ENCODE results near the gene MAML2.
"Not testable (repeated sequence)": the region's sequence is repeated elsewhere in the genome, so short reads cannot be mapped to it uniquely, and the experiment has no call there.

MAML2 gene

DNA sequence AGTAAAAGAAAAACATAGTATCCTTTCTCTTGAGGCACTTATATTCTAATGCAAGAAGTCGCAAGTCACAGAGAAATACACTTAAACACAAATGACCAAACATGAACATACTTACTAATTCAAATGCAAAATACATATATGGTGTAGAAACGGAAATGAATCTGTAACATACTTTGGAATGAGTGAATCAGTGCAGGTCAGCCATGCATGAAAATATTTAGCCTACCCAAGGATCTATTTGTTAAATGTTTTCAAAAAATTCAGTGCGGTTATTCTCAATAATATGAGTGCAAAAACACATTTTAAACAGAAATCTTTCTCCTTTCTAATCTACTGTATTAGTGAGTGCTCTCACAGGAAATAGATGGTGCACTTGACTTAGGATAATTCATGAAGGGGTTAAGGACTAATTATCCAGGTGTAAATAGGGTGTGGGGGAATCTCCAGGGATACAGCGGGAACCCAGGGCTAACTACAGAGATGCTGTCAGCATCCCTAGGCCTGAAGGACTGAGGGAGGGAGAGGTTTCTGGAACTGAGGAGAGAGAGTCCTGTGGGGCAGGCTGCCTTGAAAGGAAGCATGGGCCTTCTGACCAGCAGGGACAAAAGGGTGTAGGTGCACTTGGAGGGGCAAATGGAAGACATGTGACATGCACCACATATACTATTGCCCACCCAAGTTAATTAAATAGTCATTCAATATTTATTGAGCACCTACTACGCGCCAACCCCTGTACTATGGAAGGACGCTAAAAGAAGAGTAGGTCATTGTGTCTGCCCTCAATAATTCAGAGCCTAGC is 139.2 kb downstream of the MAML2 start:
- no peak for DNase-seq

DNA sequence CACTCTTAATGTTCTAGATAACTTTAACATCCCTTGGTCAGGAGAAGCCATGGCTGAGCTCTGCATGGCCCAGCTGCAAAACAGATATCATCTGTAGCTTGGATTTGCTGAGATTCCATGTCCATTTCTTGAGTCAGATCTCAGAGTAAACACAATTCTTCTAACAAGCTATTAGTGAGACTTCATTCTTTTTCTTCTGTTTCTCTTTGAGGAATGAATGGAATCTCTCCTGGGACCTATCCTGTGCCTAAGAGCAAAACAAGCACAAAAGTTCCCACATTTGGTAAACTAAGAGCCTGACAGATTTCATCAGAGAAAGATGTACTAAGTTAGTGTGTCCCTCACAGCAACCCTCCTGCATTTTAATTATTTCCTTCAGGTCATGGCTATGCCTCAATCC is 142.8 kb downstream of the MAML2 start:
- DNase-seq, result no peak

DNA sequence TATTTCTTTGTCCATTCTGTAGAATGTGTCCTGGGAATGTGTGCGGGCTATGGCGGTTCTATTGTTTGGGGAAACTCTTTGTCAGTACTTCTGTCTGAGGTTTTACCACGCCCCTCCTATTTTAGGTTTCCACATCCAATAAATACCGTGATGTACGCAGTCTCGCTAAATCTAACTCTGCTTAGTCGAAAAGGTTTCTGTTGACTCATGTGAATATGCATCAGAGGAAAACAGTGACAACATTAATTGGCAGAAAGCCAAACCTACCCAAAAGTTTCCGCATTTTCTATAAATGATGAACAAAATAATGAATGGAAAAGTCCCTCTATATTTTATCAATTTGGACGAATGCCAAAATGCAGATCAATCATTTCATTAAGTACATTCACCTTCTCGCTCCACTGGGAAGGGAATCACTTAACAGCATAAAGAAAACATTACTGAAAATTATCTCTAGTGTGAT is 143.4 kb downstream of the MAML2 start:
- DNase-seq, result peak; percentile 30

DNA sequence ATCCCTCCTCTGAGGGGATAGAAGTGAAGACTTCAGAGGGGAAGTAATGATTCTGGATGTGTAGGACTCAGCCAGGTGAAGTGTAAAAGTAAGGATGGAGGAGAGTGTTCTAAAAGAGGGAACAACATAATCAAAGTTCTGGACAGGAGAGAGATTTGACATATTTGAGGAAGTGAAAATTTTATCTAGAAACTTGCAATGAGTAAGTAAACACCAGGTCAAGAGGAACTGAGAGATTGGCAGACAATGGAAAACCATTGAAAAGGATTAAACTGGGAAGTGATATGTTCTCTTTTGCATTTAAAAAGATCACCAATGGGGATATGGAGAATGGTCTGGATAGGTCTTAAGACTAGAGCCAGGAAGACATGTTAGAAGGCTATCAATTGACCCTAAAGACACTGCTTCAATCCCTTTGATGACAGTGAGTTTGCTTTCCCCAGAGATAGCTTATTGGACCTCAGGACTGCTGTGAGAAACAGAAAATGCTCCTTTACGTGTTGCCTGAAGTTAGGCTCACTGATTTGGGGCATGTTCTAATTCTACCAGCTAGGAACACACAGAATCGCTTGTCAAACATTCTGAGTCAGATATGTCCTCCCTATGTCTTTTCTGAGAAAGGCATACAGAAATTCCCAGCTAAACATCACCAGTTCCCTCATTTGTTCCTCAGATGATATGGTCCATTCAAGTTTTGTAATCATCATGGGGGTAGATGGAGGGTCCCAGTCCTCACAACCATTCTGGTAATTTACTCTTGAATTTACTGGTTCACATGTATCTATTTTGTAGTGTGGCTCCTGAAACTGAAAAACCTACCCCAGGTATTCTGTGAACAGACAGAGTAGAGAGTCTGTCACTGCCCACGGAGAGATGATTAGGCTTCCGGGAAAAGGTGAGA is 144.9 kb downstream of the MAML2 start:
- DNase-seq, result no peak

DNA sequence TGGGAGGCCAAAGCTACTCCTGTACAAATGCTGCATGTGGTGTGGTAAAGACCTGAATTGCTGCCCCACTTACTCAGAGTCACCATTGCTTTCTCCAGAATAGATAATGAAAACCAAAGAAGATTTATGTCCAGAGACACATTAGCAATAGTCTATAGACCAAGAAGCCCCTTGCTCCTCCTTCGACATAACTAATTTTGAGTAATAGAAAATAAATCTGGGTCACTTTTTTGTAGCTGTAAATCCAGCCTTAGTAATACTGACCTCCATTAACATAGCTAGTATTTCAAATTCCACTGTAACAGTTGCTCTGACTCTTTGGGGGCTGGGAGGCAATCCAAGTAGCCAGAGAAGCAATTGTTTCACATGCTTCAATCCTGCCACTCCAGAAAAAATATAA is 145.9 kb downstream of the MAML2 start:
- DNase-seq, result no peak

DNA sequence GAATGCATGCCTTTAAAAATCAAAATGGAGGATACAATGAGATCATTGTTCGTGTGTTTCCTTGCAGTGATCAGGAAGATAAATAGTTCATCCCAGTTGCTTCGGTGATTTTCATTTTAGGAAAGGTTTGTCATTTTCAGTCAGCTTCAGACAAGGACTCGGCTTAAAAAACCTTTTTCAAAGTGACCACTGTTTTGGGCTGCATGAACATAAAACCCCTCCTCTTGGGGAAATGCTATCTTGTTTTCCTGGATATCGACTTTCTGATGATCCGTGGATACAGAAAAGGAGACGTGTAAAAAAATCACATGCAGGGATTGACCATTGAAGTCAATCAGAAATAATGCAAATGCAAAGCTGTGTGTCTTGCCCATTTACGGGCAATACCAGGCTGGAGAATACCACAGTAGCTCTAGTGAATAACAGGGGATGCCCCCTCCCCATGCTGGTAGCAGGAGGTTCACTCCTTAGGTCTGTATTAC is 146.8 kb downstream of the MAML2 start:
- DNase-seq, result no peak

DNA sequence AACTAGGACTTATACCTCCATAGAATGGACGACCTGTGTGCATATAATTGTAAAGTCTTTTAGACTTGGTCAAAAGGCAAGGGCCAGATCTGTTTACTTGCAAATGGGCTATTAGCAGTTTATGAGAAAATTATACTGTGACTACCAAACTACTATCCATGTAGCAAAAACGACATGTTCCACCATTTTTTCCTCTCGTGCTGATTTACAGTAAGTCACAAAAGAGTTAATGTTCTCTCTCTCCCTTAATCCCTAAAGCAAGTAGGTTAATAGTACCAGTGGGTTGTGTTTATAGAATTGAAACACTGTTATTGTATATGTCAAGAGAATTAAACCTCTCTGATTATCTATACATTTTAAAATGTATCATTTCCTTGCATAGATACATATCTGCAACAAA is 147.3 kb downstream of the MAML2 start:
- DNase-seq, result no peak

DNA sequence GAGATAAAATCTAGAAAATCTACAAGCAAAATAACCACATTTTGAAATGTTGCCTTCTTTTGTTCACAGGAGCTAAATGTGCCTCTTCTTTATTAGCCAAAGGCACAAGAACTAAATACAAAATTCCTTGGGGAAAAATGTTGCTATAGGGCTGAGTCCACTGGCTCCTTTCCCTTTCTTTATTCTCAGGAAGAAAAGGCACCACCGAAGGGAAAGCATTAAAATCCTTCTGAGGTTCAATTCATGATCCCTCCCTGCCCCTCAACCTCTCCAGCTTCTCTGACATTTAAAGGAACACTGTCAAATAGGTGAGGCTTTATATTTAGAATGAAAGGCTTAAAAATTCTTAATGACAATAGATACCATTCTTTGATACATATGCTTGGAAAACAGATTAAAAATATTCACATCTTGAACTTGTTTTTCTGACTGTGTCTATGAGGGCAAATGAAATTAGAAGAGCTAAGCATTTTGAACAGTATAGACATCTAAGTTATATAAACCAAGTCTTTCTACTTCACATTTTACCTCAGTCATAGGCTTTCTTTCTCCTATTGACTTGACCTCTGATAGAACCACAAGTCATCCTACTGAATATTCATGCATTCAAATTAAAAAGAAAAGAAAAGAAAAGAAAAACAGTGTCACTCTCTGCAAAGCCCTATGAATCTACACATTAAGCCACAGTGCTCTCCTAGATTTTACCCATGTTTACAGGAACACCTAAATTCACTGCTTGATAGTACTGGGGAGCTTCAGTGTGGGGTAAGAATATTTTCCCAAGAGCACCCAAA is 148.2 kb downstream of the MAML2 start:
- no peak for DNase-seq

DNA sequence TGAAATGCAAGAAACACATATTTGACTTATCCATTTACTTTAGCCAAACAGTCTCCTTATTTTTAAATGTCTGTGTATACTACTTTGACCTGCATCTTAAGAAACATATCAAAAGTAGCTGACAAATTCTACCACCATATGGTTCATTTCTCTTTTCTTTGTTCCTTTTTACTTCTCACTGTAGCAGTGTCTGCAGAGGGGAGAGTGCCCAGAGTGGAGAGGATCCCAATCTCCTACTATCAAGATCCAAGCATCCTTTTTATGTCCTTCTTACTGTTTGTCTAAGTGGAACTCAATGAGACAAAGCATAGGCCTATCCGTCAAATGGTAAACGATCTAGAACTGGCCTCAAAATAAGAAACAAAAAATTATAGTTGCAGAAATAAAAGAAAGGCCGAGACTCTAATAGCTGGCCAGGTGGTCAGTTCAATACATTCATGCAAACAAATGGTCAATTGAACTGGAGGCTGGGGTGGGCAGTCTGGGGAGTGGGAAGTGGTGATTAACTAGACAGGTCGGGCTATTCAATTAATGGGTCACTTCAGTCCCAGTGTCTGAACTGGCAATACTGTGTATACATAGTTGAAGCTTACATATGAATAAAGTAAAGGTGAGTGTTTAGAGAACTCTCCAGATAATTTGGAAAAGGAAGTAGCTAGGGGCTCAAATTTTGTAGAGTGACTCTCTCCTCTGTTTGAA is 149.1 kb downstream of the MAML2 start:
- no peak for DNase-seq

DNA sequence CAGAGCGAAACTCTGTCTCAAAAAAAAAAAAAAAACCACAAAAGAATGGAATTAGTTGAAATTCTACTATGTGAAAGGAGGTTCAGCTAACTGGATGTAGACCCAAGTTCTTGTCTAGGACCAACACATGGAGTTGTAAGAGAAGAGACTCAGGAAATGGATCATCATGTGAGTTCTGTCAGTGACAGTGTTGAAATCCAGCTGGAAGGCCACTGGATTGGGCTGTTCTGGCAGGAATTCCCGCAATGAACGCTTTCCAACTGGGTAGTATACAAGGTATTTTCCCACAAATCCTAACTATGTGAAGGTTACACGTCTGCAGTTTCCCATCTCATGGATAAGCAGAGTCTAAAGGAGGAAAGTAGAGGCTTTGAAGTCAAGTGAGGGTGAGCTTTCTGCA is 151.2 kb downstream of the MAML2 start:
- DNase-seq, result no peak

DNA sequence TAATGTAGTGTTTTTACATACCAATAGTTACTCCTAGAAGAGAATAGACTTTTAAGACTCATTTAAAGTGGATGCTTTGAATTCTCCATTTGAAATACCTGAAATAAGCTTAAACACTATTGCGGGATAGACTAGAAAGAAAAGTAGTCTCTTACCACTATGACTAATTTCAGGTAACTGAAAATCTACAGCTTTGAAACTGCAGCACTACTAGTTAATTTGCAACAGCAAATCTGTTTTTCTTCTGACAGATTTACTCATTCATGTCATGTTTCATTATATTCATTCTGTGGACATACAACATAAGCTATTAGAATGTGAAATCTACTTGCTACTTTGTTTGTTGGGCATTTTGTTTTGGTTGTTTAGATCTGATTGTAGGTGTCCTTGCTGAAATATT is 153.6 kb downstream of the MAML2 start:
- no peak for DNase-seq

DNA sequence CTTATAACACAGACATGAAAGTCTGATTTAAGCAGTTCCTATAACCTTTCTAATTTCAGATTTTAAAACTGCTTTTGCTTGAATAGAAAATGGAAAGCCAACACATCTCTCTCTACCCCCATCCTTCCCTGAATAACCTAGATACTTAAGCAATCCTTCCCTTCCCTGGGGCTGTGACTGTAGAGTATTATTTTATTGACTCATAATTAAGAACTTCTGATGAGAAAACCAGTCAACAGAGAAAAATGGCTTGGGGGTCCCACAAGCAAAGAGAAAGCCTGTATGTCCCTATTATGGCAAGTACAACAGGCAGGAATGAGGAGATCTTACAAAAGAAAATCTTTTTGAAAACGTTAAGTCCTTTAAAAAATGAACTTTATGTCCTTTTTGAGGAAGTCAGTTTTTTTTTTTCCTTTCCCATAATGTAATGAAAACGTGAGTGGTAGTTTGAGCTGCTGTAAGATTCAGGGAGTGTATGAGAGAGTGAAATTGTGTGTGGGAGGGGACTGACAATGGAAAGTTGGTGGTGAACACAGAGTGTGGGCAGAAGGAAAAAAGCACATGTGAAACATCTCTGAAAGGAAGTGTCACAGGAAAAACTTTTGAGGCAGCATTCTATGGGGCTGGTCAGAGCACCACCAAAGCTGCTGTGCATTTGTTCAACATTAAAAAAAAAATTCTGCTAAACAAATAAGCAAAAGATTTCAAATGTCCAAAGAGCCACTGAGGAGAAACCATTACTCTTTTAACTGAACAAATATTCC is 154.6 kb downstream of the MAML2 start:
- DNase-seq, result peak; percentile 30

DNA sequence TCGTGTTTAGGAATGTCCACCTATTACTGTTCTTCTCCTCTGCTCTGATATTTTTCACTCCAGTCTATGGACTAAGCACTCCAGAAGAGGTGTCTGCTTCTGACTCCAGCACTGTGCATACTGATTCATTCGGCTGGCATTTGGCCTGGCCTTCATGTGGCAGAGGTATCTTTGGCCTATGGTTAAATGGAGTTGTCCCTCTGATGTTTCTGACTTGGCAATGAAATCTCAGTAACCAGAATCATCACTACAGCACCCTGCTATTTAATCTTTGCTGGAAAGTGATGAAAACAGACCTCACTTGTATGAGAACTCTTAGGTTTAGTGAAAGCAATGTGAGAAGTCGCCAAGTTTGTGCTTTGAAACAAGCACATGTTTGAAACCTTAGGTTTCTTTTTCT is 155.2 kb downstream of the MAML2 start:
- DNase-seq, result no peak

DNA sequence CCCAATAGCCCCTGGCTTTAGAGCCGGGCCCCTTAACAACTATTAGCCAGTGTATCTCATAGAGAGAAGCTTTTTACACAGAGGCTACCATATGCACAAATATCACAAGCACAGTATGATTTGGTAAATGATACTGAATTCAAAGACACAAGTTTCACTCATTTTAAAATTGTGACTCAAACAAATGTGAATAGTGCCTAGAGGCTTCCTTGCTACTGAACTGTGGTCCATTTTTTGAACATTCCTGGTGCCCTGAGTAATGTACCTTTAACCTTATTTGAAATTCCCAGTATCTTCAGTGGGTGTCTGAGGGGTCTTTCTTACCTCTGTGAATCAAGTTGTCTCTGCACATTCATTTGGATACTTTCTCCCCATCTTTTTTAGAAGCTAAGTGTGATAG is 156.2 kb downstream of the MAML2 start:
- no peak for DNase-seq

DNA sequence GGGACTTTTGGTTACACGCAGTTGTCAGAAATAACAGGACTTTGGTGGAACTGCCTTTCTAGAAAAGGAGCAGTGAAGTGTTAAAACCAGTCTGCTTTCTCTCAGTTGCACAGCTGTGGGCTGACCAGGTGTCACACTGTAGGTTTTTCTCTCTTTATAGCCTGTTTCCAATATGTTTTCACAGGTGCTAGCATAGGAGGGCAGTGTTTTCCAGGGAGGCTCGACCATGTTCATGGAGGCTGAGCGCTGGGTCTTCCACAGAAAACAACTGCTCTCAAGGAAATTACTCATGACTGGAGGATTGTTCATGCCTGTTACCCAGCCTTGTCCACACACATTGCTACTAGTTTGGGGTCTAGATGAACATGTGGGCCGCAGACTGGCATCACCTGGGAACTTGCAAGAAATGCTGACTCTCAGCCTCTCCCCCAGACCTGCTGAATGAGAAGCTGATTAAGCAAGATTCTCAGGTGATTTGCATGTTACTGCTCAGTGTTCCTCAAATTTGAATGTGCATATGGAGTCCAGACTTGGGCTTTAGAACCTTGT is 157.7 kb downstream of the MAML2 start:
- DNase-seq, result no peak

DNA sequence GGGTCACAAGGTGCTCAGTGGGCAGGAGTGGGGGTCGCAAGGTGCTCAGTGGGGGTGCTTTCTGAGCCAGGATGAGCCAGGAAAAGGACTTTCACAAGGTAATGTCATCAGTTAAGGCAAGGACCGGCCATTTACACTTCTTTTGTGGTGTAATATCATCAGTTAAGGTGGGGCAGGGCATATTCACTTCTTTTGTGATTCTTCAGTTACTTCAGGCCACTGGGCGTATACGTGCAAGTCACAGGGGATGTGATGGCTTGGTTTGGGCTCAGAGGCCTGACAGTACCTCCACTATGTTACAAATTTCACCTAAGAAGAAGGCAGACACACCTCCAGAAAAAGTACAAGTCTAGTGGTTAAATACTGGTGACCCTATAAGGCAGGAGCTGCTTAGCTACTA is 162.1 kb downstream of the MAML2 start:
- DNase-seq, result not testable (repeated sequence)

DNA sequence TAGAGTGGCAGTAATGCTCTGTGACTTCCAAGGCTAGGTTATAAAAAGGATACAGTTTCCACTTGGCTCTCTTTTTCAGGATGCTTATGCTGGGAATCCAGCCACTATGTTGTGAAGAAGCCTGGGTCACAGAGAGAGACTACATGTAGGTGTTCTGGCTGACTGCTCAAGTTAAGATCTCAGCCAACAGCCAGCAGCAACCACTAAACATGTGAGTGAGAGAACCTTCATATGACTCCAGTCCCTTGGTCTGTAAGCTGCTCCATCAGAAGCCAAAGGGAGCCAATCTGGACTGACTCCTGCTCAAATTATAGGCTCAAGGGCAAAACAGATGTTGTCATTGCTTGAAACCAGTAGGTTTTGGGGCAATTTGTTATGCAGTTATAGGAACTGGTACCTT is 162.7 kb downstream of the MAML2 start:
- DNase-seq, result no peak

DNA sequence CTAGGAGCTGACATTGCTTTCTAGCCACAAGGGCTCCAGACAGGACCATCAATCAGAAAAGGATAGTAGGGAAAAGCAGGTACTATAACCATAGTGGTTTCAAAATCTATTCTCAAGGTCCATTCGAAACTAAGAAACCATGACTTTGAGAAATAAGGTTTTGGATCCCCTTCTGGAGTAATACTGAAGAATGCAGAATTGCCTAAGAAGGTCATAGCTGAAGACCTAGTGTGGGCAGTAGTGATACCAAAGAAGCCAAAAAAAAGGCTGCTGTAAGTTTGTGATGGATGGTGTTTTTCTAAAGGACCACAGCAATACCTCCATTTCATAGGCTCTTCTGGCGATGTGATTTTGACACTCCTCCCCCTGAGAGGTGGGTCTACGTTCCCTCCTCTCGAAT is 163.1 kb downstream of the MAML2 start:
- DNase-seq, result no peak

DNA sequence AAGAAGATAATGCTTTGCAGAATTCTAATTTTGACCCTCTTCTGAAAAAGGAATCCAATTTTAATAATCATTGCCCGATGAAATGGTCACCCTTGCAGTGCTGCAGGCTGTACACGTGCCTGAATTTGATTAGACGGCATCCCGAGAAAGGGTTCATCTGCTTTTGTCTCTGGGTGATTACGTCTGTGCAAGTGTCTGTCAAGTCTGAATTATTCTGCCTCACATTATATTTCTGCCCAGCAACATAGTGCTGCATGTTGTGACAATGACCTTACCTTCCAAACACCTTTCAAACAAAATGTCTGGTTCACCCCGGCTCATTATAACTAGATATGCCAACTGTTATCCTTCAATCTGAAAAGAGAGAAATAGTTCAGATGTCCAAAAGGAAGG is 164.1 kb downstream of the MAML2 start:
- DNase-seq, result no peak

DNA sequence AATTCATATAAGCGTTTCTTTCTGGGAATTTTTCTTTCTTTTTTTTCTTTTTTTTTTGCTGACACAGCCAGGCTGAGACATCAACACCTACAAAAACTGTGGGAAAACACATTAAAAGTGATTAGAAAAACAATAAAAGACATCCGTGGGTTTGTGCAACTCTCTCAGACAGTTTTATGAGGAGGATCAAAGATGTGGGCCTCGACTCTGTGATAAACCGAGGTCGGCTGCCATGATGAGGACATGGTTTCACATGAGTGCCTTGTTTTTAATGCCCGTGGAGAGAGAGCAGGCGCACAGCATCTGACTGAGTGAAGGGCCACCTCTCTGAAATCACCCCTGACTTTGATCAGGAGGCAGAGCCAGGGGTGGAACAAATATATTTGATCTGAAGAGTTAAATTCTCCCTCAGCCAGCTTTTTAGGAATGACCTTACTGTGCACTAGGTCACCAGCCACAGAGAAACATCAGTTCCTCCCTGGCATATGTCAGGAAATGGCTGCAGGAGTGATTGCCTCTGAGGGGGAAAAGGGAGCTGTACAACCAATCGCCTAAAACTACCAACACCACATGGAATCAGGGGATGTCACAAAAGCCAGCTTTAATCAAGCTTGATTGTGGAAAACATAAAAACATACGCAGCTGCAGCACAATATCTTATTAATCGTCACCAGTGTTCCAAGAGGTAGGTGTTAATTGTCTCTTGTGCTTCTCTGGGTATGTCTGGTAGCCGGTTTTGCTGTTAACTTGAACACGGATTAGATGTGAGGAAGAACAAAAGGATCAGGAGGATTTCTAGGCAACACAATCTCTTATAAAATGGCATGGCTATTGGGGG is 164.7 kb downstream of the MAML2 start:
- no peak for DNase-seq
